ENCODE data around the gene PARP15. TPM values are rescaled to one million over a fixed set of nuclear protein-coding genes. Genes with fewer than 3 reads are reported as not detected.
A peak's percentile ranks its signal among the peaks of the same experiment; 100 is the strongest.

PARP15 gene
- total and polyA plus RNA-seq, 10 donors: 59.3 to 128 (median 72.8) TPM

GRCh38 chr3:122560680-122561079 lies 16.8 kb upstream of the PARP15 start:
- DNase-seq: no peak
- TF ChIP-seq POLR2AphosphoS5 (IDR thresholded peaks at IDR 0.05) (no peak), POLR2A (IDR thresholded peaks at IDR 0.05) (no peak), CTCF (IDR thresholded peaks at IDR 0.05 in 8 of 11, conservative IDR thresholded peaks at IDR 0.05 in 3 of 11) (peak in 10 of 11 experiments; percentile 34 to 82 (median 70))
- Histone ChIP-seq H3K27me3 (replicated peaks in 1 of 7) (no peaks in the 10 kb centered on the region), H3K36me3 (peaks cover 0 to 54% (median 39%) of the 10 kb centered on the region in 6 donors), H3K27ac (peak overlapping the region in 6 of 8 donors; percentile 33 to 98 (median 42)), H3K4me3 (no peak overlapping the region), H3K4me1 (peaks cover 27 to 72% (median 52%) of the 10 kb centered on the region in 6 donors), H3K9me3 (no peaks in the 10 kb centered on the region)
- intact Hi-C loops (cut with DNase I; ENCODE audit: low total_unique reads): no loop called here
- WGBS, 5 donors: 78 to 100% (median 92%) methylated on average over 1 of the region's 1 CpG

DNA sequence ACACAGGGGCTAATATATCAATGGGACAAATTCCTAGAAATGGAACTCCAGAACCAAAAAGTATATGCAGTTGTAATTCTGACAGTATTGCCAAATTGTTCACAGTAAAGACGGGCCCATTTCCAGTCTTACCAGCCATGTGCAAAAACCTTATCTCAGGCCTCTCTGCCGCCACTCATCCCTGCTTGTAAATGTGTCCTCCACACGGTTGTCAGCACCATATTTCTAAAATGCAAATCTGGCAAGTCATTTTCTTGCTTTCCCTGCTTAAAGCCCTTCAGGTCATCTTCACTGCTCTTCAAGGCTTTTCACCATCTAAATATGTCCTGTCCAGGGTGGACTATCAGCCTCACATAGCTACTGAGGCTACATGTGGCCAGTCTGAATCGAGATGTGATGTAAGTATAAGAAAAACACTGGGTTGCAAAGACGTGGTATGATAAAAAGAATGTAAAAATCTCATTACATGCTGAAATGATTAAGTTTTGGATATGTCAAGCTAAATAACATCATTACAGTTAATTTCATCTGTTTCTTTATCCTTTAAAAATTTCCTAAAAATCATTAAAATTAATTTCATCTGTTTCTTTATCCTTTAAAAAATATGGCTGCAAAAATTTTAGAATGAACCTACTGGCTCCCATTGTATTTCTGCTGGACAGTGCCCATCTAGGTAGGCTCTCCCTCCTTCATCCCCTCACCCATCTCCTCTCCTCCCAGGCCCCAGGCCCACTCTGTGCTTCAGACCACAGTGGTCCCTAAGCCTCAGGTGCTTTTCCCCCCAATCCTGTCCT lies 14.3 kb upstream of the PARP15 start:
- Histone ChIP-seq H3K4me1 (peaks cover 37 to 83% (median 75%) of the 10 kb centered on the region in 6 donors), H3K27ac (peak overlapping the region; percentile 94 to 99 (median 97)), H3K36me3 (peaks cover 0 to 54% (median 34%) of the 10 kb centered on the region in 6 donors), H3K9me3 (no peaks in the 10 kb centered on the region), H3K4me3 (peak overlapping the region; percentile 60 to 95 (median 82)), H3K27me3 (replicated peaks in 1 of 7) (no peaks in the 10 kb centered on the region)
- intact Hi-C loops (cut with DNase I; ENCODE audit: low total_unique reads): loop anchor here (2.0 kb wide), 1 partner anchor 116 kb away; no protein-coding TSS in a partner anchor
- DNase-seq: no peak
- TF ChIP-seq CTCF (IDR thresholded peaks at IDR 0.05 in 8 of 11, conservative IDR thresholded peaks at IDR 0.05 in 3 of 11) (no peak), POLR2AphosphoS5 (IDR thresholded peaks at IDR 0.05) (no peak), POLR2A (IDR thresholded peaks at IDR 0.05) (no peak)
- WGBS, 5 donors: 31 to 49% (median 41%) methylated on average over 5 of the region's 5 CpGs

- H3K4me1 ChIP-seq: peaks cover 37 to 87% (median 81%) of the 10 kb centered on the region in 6 donors
- no peak for TF ChIP-seq CTCF (IDR thresholded peaks at IDR 0.05 in 8 of 11, conservative IDR thresholded peaks at IDR 0.05 in 3 of 11)
- no peak for TF ChIP-seq POLR2AphosphoS5 (IDR thresholded peaks at IDR 0.05)
- TF ChIP-seq POLR2A (IDR thresholded peaks at IDR 0.05): no peak
- 2 to 9% (median 7%) methylated on average over 5 of the region's 5 CpGs for WGBS, 5 donors
- H3K27ac ChIP-seq: peak overlapping the region; percentile 94 to 99 (median 97)
- intact Hi-C loops (cut with DNase I; ENCODE audit: low total_unique reads): loop anchor here (2.0 kb wide), 1 partner anchor 115 kb away; no protein-coding TSS in a partner anchor
- DNase-seq: no peak
- no peaks in the 10 kb centered on the region for H3K9me3 ChIP-seq
- H3K36me3 ChIP-seq: peaks cover 0 to 54% (median 32%) of the 10 kb centered on the region in 6 donors
- peak overlapping the region; percentile 60 to 95 (median 82) for H3K4me3 ChIP-seq
- no peaks in the 10 kb centered on the region for H3K27me3 ChIP-seq (replicated peaks in 1 of 7)
These were observed 13.8 kb upstream of the PARP15 start for GRCh38 chr3:122563717-122564025.
